Spinal cord (tissue), 4 donors: Measurements from ENCODE around the gene GLT6D1. TPM values are rescaled to one million over a fixed set of nuclear protein-coding genes. Genes with fewer than 3 reads are reported as not detected.

ENCODE experiments used
- polyA plus RNA-seq, 2 donors: library from polyadenylated mRNA; unstranded; fragments of 120-200 nt; gene quantifications; one replicate each; pipeline ENCODE4 v1.2.1, GENCODE V29; 2013; ENCODE audit not compliant: insufficient read length in 2 of 2
- total RNA-seq, 2 donors: library from RNA; depleted of rRNA in 1 of 2; stranded (reverse); fragments of 120-200 nt in 1 of 2; fragments of >200 nt in 1 of 2; gene quantifications; one replicate each; pipeline versions ENCODE4 v1.2.3 to v1.2.4, GENCODE V29; 2013 to 2014

Gene GLT6D1
- total and polyA plus RNA-seq, 4 donors: not detected

Other genes starting within 250 kb of the GLT6D1 start
- gene PPP1R26, start 159.8 kb downstream of the GLT6D1 start, total RNA-seq: 10 to 100 TPM; 16.1 to 19.6 TPM
- 10 to 100 TPM; 37.2 to 37.8 TPM for gene PPP1R26, start 159.8 kb downstream of the GLT6D1 start, polyA plus RNA-seq
- 10 to 100 TPM; 10.9 to 23.5 TPM for gene MRPS2, start 138.9 kb downstream of the GLT6D1 start, total RNA-seq
- gene MRPS2, start 138.9 kb downstream of the GLT6D1 start, polyA plus RNA-seq: 10 to 100 TPM; 53.6 to 60.9 TPM
- not detected for gene LCN1, start 118.1 kb downstream of the GLT6D1 start, total RNA-seq
- not detected for gene LCN1, start 118.1 kb downstream of the GLT6D1 start, polyA plus RNA-seq
- gene OBP2A, start 93.4 kb downstream of the GLT6D1 start, total RNA-seq: not detected
- not detected for gene OBP2A, start 93.4 kb downstream of the GLT6D1 start, polyA plus RNA-seq
- gene PAEP, start 77.8 kb downstream of the GLT6D1 start, total RNA-seq: under 1 TPM in 1 of 2 donors, not detected in 1; 0.55 TPM
- under 1 TPM in 1 of 2 donors, not detected in 1; 0.42 TPM for gene PAEP, start 77.8 kb downstream of the GLT6D1 start, polyA plus RNA-seq
- gene LCN9, start 23.8 kb upstream of the GLT6D1 start, total RNA-seq: not detected
- not detected for gene LCN9, start 23.8 kb upstream of the GLT6D1 start, polyA plus RNA-seq
- gene SOHLH1, start 59.9 kb upstream of the GLT6D1 start, total RNA-seq: under 1 TPM; 0.50 to 0.99 TPM
- 1 to 10 TPM in 1 of 2 donors, under 1 TPM in 1; 0.43 to 1.0 TPM for gene SOHLH1, start 59.9 kb upstream of the GLT6D1 start, polyA plus RNA-seq
- 10 to 100 TPM in 1 of 2 donors, 1 to 10 TPM in 1; 9.5 to 14.7 TPM for gene KCNT1, start 62.6 kb upstream of the GLT6D1 start, total RNA-seq
- 10 to 100 TPM; 17.8 to 24.7 TPM for gene KCNT1, start 62.6 kb upstream of the GLT6D1 start, polyA plus RNA-seq